A673 (cell line): Measurements from ENCODE around the gene EPHB3.

Source experiments
- CTCF ChIP-seq: fragments of 300-800, 200-600 bp; sonication (generic); conservative IDR thresholded peaks from 2 replicates; pipeline ENCODE4 v1.5.1; 2017; ENCODE audit warnings: low read depth, mild to moderate bottlenecking, antibody characterized with exemption, low read length, moderate library complexity, mixed read lengths
- EZH2 ChIP-seq: fragments of 200-600 bp; sonication (generic); IDR thresholded peaks from 2 replicates; pipeline ENCODE4 v1.6.1; 2017; ENCODE audit warnings: borderline replicate concordance, low read depth, mild to moderate bottlenecking, mixed read lengths, antibody characterized with exemption, low read length; ENCODE audit not compliant: poor library complexity, severe bottlenecking

- TF ChIP-seq CTCF: no peak
- TF ChIP-seq EZH2: no peak
Measured at GRCh38 chr3:184578218-184578617, 16.6 kb downstream of the EPHB3 start.
